Measurements from ENCODE around the gene CYP2D6.
A peak's percentile ranks its signal among the peaks of the same experiment; 100 is the strongest.

CYP2D6 gene

DNA sequence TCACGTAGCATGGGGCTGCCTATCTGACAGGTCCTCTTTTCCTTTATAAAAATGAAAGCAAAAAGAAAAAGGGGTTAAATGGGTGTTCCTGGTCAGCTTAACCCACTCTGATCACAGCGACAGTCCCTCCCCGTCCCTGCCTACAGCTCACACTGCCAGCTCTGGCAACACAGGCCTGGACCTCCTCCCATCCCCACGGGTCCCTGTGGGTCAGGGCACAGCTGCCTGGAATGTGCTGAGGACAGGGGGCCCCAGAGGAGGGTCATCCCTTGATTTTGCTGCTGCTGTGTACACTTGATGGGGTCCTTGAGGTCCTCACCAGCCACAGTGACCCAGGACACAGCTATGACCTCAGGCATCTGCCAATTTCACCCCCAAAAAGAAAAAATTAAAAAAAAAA is 29.6 kb upstream of the CYP2D6 start:
- ChIA-PET POLR2A (ENCODE audit: low non-redundant PET) (no interaction called here), CTCF (no interaction called here)
- no peak for DNase-seq (ENCODE audit: low spot score)
- TF ChIP-seq, protein P1, sequence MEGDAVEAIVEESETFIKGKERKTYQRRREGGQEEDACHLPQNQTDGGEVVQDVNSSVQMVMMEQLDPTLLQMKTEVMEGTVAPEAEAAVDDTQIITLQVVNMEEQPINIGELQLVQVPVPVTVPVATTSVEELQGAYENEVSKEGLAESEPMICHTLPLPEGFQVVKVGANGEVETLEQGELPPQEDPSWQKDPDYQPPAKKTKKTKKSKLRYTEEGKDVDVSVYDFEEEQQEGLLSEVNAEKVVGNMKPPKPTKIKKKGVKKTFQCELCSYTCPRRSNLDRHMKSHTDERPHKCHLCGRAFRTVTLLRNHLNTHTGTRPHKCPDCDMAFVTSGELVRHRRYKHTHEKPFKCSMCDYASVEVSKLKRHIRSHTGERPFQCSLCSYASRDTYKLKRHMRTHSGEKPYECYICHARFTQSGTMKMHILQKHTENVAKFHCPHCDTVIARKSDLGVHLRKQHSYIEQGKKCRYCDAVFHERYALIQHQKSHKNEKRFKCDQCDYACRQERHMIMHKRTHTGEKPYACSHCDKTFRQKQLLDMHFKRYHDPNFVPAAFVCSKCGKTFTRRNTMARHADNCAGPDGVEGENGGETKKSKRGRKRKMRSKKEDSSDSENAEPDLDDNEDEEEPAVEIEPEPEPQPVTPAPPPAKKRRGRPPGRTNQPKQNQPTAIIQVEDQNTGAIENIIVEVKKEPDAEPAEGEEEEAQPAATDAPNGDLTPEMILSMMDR (conservative IDR thresholded peaks at IDR 0.05; ENCODE audit: low read depth) = no peak
- peak overlapping the region; percentile 44; the same call in 1 of the 2 replicates for H3K27ac ChIP-seq

DNA sequence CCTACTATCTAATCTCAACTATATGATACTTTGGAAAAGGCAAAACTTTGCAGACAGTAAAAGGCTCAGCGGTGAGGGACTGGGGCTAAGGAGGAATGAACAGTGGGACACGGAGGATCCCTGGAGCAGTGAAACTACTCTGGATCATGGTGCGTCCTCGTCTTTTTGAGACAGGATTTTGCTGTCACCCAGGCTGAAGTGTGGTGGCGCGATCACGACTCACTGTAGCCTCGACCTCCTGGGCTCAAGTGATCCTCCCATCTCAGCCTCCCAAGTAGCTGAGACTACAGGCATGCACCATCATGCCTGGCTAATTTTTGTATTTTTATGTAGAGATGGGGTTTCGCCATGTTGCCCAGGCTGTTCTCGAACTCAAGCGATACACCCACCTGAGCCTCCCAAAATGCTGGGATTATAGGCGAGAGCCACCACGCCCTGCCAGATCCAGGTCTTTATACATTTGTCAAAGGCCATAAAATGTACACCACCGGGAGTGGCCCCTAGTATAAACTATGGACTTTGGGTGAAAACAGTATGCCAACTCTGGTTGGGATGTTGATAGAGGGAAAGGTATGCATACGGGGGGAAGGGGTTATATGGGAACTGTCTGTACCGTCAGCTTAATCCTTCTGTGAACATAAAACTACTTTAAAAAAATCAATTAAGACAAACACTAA is 28.0 kb upstream of the CYP2D6 start:
- TF ChIP-seq, protein P1 (conservative IDR thresholded peaks at IDR 0.05; ENCODE audit: low read depth) = no peak
- no peak for DNase-seq (ENCODE audit: low spot score)
- H3K27ac ChIP-seq = no peak overlapping the region
- POLR2A ChIA-PET (ENCODE audit: low non-redundant PET) = no interaction called here
- CTCF ChIA-PET = no interaction called here

DNA sequence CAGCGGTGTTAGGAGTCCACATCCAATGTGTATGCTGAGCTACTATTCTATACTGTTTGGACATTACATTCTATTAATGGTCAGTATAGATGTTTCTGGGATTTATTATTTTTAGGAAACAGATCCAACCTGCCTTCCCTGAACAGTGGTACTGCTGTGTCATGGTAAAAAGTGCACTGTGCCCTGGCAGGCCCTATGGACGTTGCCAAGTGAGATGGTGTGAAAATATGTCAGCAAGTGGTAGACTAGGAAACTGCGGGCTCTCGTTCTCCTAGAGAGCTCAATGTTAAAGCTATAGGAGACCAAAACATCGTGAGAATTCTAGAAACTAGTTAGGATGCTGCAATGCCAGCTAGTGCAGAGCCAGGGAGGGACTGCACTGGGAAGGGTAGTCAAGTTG is 26.0 kb upstream of the CYP2D6 start:
- H3K27ac ChIP-seq = peak overlapping the region; percentile 58
- no peak for DNase-seq (ENCODE audit: low spot score)
- TF ChIP-seq, protein P1 (conservative IDR thresholded peaks at IDR 0.05; ENCODE audit: low read depth) = no peak
- ChIA-PET CTCF (interaction anchor here (0.6 kb wide), 1 partner anchor 128 kb away, joined by 3 read pairs; no protein-coding TSS in a partner anchor), POLR2A (ENCODE audit: low non-redundant PET) (no interaction called here)

DNA sequence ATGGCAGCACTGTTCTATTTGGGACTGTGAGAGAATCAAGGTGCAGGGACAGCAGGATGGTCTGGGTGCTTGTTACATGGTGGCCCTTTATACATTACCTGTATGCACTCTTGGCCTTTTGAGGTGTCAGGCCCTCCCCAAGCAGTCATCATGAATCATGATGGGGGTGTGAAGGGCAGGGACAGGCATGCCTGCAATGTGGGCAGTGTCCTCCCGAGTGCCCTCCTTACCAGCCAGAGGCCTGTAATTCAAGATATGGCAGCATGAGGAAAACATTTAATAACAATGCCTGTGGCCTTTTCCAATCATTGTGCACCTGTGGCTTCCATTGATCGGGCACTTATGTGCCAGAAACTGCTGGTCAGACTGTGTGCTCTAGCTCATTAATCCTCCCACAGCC is 25.5 kb upstream of the CYP2D6 start:
- CTCF ChIA-PET = interaction anchor here (0.6 kb wide), 1 partner anchor 128 kb away, joined by 3 read pairs; no protein-coding TSS in a partner anchor
- POLR2A ChIA-PET (ENCODE audit: low non-redundant PET) = no interaction called here
- DNase-seq (ENCODE audit: low spot score) = peak; percentile 67
- peak overlapping the region; percentile 58 for H3K27ac ChIP-seq
- TF ChIP-seq, protein P1 (conservative IDR thresholded peaks at IDR 0.05; ENCODE audit: low read depth) = no peak

DNA sequence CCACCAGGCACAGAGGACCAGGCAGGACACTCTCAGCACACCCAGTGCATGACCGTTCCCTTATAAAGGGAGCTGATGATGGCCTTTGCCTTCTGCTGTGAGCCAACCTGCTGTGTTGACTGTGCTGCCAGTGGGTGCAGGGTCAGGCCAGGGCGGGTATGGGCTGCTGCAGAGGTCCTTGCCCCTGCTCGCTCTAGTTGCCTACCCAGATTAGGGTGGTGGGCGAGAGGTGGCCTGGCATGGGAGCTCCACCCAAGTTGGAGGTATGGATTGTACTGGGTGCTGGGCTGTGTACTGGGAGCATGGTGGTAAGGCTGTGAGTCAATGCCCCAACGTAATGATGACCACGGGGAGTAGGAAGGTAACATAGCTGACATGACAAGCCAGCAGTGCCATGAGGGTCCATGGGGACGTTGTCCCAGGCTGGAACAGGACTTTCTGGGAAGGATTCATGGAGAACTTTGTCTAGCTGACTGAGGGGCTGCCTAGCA is 24.5 kb upstream of the CYP2D6 start:
- DNase-seq (ENCODE audit: low spot score) = no peak
- CTCF ChIA-PET = no interaction called here
- peak overlapping the region; percentile 58 for H3K27ac ChIP-seq
- POLR2A ChIA-PET (ENCODE audit: low non-redundant PET) = no interaction called here
- TF ChIP-seq, protein P1 (conservative IDR thresholded peaks at IDR 0.05; ENCODE audit: low read depth) = no peak

DNA sequence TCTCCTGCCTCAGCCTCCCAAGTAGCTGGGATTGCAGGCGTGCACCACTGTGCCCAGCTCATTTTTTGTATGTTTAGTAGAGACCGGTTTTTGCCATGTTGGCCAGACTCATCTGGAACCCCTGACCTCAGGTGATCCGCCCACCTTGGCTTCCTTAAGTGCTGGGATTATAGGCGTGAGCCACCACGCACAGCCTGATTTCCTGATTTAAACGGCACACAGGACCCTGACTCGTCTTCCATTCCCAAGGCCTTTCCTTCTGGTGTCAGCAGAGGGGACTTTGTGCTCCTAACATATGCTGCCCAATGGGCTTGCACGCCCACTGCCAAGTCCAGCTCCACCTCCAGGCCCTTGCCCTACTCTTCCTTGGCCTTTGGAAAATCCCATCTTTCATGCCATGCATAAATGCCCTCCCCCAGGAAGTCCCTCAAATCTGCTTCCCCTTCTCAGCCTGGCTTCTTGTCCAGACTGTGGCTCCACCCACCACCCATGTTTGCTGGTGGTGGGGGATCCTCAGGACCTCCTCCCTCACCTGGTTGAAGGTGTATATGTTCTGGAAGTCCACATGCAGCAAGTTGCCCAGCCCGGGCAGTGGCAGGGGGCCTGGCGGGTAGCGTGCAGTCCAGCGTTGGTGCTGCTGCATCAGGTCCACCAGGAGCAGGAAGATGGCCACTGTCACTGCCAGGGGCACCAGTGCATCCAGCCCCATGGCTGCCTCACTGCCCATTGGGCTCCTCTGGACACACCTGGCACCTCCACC is 23.9 kb upstream of the CYP2D6 start:
- ChIA-PET CTCF (no interaction called here), POLR2A (ENCODE audit: low non-redundant PET) (no interaction called here)
- no peak for DNase-seq (ENCODE audit: low spot score)
- H3K27ac ChIP-seq = no peak overlapping the region
- TF ChIP-seq, protein P1 (conservative IDR thresholded peaks at IDR 0.05; ENCODE audit: low read depth) = no peak
